Measurements from ENCODE around the gene SLC6A4.

Gene SLC6A4

DNA sequence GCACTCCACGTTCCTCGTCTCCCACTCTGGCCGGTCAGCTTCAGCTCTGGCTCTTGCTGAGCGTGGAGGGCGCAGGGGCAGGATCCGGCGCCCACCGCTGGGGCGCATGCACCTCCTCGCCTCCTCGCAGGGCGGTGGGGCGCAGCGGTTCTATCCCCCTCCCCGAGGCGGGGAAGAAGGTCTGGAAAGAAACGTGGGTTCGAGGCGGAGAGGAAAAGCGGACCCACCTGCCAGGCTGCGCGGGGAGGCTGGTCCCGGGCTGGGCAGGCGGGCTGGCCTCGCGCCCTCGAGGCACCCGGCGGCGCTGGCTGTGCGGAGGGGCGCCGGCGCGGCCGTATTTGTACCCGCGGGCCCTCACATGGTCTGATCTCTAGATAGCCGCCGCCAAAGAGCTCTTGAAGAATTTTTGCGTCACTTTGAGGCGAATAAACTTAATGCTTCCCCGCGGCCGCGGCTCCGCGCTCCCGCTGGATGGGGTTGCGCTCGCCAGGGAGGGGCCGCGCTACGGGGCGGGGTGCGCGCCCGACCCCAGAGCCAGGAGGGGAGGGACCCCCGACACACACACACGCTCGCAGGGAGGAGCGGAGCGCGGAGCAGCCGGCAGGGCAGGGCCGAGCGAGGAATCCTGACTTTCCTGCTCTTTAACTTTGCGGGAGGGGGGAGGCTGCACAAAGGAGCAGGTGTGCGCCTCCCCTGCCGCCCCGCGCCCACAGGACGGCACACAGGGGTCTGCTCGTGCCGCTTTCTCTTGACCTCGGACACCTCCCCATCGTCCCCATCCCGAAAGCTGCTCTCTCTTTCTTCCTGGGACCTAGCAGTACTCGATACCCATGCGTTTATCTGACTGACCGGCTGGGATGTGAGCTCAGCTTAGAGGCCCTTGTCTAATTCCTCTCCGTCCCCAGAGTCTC, at the start of gene SLC6A4:
SLC6A4 (minus strand) TSS at position 312 of the 911 bp plus-strand sequence. CDS start 13,739 bp downstream, outside the sequence.
- in situ Hi-C loops (cut with HindIII; ENCODE audit: low sequenced_read_pairs), result loop anchor here (5.0 kb wide), 2 partner anchors 38 to 128 kb away; no protein-coding TSS in a partner anchor

GRCh38 chr17:30279156-30279555, 43.7 kb upstream of the SLC6A4 start:
- in situ Hi-C loops (cut with HindIII; ENCODE audit: low sequenced_read_pairs), result no loop called here

DNA sequence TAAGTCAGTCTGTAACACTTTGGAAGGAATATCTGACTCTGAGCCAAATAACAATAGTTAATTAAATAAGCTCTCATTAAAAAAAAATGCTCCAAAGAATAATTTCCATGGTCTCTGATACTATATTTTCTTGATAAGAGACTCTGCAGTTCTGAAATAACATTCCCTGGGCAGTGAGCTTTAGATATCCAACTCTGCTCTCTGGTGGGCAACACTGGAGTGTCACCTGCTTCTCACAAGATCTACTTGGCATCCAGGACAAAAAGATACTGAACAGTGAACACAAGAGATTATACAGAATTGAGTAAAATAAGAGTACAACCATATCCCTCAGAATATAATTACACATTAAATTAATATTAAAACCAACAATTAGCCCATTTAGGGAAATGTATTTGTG, 42.5 kb upstream of the SLC6A4 start:
- in situ Hi-C loops (cut with HindIII; ENCODE audit: low sequenced_read_pairs), result no loop called here

GRCh38 chr17:30275911-30276310, 40.4 kb upstream of the SLC6A4 start:
- in situ Hi-C loops (cut with HindIII; ENCODE audit: low sequenced_read_pairs), result no loop called here

- in situ Hi-C loops (cut with HindIII; ENCODE audit: low sequenced_read_pairs), result loop anchor here (5.0 kb wide), 1 partner anchor 67 kb away; no protein-coding TSS in a partner anchor
Measured at GRCh38 chr17:30274887-30275286, 39.4 kb upstream of the SLC6A4 start.

DNA sequence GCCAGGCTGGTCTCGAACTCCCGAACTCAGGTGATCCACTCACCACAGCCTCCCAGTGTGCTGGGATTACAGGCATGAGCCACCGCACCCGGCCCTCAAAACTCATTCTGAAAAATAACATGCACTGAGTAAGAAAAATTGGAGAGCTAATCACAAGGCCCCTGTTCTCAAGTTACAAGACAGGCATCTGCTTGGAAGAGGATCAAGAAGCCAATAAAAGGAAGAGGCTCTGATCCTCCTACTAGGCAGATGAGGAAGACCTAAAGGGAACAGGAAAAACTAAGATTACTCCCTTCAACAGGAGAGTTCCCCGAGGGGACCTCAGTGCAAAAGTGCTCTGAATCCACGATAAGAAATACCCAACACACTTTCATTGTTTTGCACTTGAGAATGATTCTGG, 37.9 kb upstream of the SLC6A4 start:
- in situ Hi-C loops (cut with HindIII; ENCODE audit: low sequenced_read_pairs), result loop anchor here (5.0 kb wide), 1 partner anchor 69 kb away; no protein-coding TSS in a partner anchor

GRCh38 chr17:30271102-30271501, 35.6 kb upstream of the SLC6A4 start:
- in situ Hi-C loops (cut with HindIII; ENCODE audit: low sequenced_read_pairs), result loop anchor here (5.0 kb wide), 1 partner anchor 71 kb away; no protein-coding TSS in a partner anchor

GRCh38 chr17:30267625-30268024, 32.1 kb upstream of the SLC6A4 start:
- in situ Hi-C loops (cut with HindIII; ENCODE audit: low sequenced_read_pairs), result no loop called here

- in situ Hi-C loops (cut with HindIII; ENCODE audit: low sequenced_read_pairs), result no loop called here
Measured at GRCh38 chr17:30263552-30264333, 28.2 kb upstream of the SLC6A4 start.

DNA sequence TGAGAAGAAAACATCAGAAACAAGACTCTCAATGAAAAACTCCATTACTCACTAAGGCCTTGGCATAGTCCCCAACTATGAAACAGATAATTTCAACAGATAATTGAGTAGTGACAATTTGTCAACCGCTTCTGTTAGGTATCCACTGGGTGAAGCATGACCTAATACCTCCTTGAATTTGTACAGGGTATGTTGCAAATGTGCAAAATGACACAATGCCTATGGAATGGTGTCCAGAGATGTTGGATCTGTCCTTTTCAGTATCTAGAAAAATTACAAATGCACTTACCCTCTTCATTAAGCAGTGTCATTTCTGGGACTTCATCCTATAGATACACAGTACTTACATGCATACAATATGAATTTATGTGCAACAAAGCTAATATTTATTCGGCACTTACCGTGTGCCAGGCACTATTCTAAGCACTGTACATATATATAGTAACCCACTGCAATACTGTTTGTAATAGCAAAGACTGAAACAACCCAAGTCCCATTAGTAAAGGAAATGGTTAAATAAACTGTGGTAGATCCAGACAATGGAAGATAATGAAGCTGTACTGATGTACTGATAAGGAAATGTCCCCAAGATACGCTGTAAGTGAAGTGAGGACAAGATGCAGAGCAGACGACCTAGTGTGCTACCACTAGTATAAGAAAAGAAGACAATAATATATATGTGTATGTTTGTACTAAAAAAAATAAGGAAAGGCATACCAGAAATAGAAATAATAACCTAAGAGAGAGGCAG, 21.4 kb upstream of the SLC6A4 start:
- in situ Hi-C loops (cut with HindIII; ENCODE audit: low sequenced_read_pairs), result no loop called here

- in situ Hi-C loops (cut with HindIII; ENCODE audit: low sequenced_read_pairs), result no loop called here
Measured at GRCh38 chr17:30254150-30254549, 18.7 kb upstream of the SLC6A4 start.

GRCh38 chr17:30253312-30253711, 17.8 kb upstream of the SLC6A4 start:
- in situ Hi-C loops (cut with HindIII; ENCODE audit: low sequenced_read_pairs), result no loop called here

DNA sequence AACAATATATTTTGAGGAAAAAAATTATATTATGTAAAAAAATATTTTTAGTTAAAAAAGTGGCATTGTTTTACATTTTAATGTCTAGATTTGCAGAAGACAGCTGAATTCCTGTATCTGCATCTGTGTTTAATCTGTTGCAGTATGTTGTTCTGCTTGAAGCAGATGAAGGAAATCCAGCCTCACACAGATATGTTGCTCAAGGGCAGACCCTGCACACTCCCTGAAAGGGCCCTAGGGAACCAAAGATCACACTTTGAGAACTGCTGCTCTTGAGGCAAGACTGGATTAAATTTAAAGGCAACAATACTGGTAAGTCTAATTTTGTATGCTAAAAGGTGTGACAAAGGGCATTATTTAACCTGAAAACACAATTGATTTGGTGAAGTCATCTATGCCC, 16.4 kb upstream of the SLC6A4 start:
- in situ Hi-C loops (cut with HindIII; ENCODE audit: low sequenced_read_pairs), result no loop called here

GRCh38 chr17:30249460-30249859, 14.0 kb upstream of the SLC6A4 start:
- in situ Hi-C loops (cut with HindIII; ENCODE audit: low sequenced_read_pairs), result no loop called here

- in situ Hi-C loops (cut with HindIII; ENCODE audit: low sequenced_read_pairs), result no loop called here
Measured at GRCh38 chr17:30248786-30249185, 13.3 kb upstream of the SLC6A4 start.

DNA sequence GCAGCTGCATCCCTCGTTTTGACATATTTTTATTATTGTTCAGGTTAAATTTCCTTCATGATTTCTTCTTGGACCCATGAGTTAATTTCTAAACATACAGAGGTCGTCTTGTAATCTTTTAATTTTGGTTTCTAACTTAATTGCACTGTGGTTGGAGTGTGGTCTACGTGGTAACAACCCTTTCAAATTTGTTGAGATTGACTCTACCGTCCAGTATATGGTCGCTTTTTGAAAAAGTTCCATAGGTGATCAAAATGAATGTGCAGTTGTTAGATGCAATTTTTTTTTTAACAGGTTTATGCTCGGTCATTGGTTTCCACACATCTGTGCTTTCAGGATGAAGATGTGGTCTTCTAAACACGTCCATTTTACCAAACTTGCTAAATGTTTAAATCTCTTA, 11.0 kb upstream of the SLC6A4 start:
- in situ Hi-C loops (cut with HindIII; ENCODE audit: low sequenced_read_pairs), result no loop called here

DNA sequence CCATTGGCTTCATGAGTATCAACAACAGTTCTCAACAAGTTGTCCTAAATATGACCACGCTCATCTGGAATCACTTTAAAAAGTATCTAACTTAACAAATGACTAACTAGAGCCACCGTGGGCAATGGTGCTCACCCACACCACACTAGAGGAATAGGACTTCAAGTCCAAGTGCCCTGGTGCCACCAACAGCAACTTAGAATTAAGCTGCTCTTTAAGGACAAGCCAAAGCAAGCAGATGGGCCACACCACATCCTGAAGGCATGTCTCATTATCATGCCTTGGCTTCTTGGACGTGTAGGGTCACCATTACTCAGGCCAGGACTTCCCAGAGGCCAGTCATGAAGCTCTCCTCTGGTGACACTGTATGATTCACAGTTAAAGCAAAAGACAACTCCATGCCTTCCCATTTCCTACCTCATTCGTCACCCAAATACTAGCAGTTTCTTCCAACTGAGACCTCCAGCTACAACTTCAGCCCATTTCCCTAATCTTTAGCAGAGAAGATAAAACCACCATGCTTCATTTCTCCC, 9.4 kb upstream of the SLC6A4 start:
- in situ Hi-C loops (cut with HindIII; ENCODE audit: low sequenced_read_pairs), result no loop called here

GRCh38 chr17:30243568-30243967, 8.1 kb upstream of the SLC6A4 start:
- in situ Hi-C loops (cut with HindIII; ENCODE audit: low sequenced_read_pairs), result no loop called here

DNA sequence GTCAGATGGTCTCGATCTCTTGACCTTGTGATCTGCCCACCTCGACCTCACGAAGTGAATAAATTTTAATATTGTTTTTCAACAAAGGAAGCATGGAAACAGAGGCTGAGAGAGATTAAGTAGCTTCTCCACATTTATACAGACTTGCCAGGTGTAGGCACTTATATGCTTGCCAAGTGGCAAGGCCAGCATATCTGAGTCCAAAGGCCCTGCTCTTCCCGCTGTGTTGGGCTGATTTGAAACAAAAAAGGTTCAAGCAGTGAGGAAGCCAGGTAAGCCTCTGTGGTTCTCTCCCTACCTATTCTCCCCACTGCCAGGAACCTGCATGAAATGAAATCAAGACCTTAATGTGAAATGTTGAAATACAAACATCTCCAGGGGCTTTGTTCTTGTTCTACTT, 7.5 kb upstream of the SLC6A4 start:
- in situ Hi-C loops (cut with HindIII; ENCODE audit: low sequenced_read_pairs), result no loop called here

GRCh38 chr17:30241051-30241450, 5.6 kb upstream of the SLC6A4 start:
- in situ Hi-C loops (cut with HindIII; ENCODE audit: low sequenced_read_pairs), result no loop called here

DNA sequence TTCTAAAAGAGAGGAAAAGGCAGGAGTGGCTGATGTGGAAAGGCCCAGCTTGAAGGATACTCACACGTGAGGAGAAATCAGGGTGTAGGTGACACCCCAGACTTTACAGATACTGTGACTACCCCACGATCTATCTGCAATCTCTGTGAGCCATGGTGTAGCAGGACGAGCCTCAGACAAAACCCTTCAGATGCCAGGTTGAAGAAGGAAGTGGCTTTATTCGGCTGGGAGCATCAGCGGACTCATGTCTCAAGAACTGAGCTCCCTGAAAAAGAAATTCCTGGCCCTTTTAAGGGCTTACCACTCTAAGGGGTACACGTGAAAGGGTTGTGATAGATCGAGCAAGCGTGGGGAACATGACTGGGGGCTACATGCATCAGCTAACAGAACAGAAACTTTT, 4.7 kb upstream of the SLC6A4 start:
- in situ Hi-C loops (cut with HindIII; ENCODE audit: low sequenced_read_pairs), result no loop called here

All from endothelial cell of hepatic sinusoid (primary cell).